Lung (tissue), 12 donors: ENCODE data around the gene GCNT2. TPM values are rescaled to one million over a fixed set of nuclear protein-coding genes. Genes with fewer than 3 reads are reported as not detected.
A peak's percentile ranks its signal among the peaks of the same experiment; 100 is the strongest.
"Not testable (repeated sequence)": the region's sequence is repeated elsewhere in the genome, so short reads cannot be mapped to it uniquely, and the experiment has no call there.

Experiments
- ATAC-seq: fragments of 200-7000 bp; cut with Tn5 transposase; one replicate; pipeline ENCODE4 v1.9.1; 2020; ENCODE audit warnings: moderate number of reproducible peaks; ENCODE audit not compliant: insufficient read depth, low FRiP score
- DNase-seq, 3 donors: peaks; one replicate each; pipeline ENCODE4 v3.0.0-alpha.2; 2013 to 2017
- H3K27ac ChIP-seq, 2 donors: one replicate each; pipeline ENCODE4 v1.5.1; 2013; ENCODE audit warnings: mild to moderate bottlenecking in 2 of 2, moderate library complexity in 2 of 2, control low read depth in 1 of 2, inconsistent platforms in 1 of 2, low read depth in 1 of 2, low read length in 1 of 2
- H3K27me3 ChIP-seq, 3 donors: one replicate each; pipeline ENCODE4 v1.5.1; 2013; ENCODE audit warnings: low read length in 2 of 3; ENCODE audit not compliant: control insufficient read depth in 3 of 3, insufficient read depth in 3 of 3
- H3K36me3 ChIP-seq, 4 donors: one replicate each; pipeline ENCODE4 v1.5.1; 2013; ENCODE audit warnings: low read length in 4 of 4, mild to moderate bottlenecking in 1 of 4, moderate library complexity in 1 of 4; ENCODE audit not compliant: control insufficient read depth in 4 of 4, insufficient read depth in 4 of 4
- H3K4me1 ChIP-seq, 5 donors: one replicate each; pipeline ENCODE4 v1.5.1; 2013; ENCODE audit warnings: low read length in 5 of 5, mild to moderate bottlenecking in 2 of 5, moderate library complexity in 1 of 5; ENCODE audit not compliant: control insufficient read depth in 5 of 5, insufficient read depth in 5 of 5
- H3K4me3 ChIP-seq: one replicate; pipeline ENCODE4 v1.5.1; 2013; ENCODE audit warnings: mild to moderate bottlenecking, control low read depth, moderate library complexity
- H3K9ac ChIP-seq, 2 donors: one replicate each; pipeline ENCODE4 v1.5.1; 2013; ENCODE audit warnings: low read length in 2 of 2, control low read depth in 1 of 2; ENCODE audit not compliant: insufficient read depth in 1 of 2
- H3K9me3 ChIP-seq, 4 donors: one replicate each; pipeline ENCODE4 v1.5.1; 2013; ENCODE audit warnings: low read length in 3 of 4, mild to moderate bottlenecking in 1 of 4, moderate library complexity in 1 of 4; ENCODE audit not compliant: control insufficient read depth in 4 of 4, insufficient read depth in 3 of 4
- WGBS, 2 donors: extraction: QIAGEN DNeasy Blood & Tissue Kit; methylation state at CpG; one replicate each; pipeline ENCODE4 v1.1.7; 2013; 5-methylcytosine and 5-hydroxymethylcytosine counted together
- polyA plus RNA-seq, 2 donors: library from polyadenylated mRNA; stranded (reverse); fragments of 200-250 nt; gene quantifications; one replicate each; pipeline ENCODE4 v1.2.1, GENCODE V29; 2013
- total RNA-seq, 2 donors: library from RNA; depleted of rRNA in 1 of 2; stranded (reverse); fragments of >200 nt in 1 of 2; gene quantifications; one replicate each; pipeline ENCODE4 v1.2.1, GENCODE V29; 2014 to 2021
- TF ChIP-seq, protein P1 (sequence below): IDR thresholded peaks from 2 replicates; pipeline ENCODE4 v1.5.1; 2012; ENCODE audit warnings: mild to moderate bottlenecking; ENCODE audit errors: control extremely low read depth, extremely low read depth
- donor health status: control.
- donor health status: control.
- donor health status: Bipolar disorder and iron deficiency.
- donor health status: healthy.
- donor health status: DM: yes; HTN: yes; CAD: no.

GCNT2 gene
- total and polyA plus RNA-seq, 4 donors, result 7.8 to 57.4 (median 15.7) TPM

DNA sequence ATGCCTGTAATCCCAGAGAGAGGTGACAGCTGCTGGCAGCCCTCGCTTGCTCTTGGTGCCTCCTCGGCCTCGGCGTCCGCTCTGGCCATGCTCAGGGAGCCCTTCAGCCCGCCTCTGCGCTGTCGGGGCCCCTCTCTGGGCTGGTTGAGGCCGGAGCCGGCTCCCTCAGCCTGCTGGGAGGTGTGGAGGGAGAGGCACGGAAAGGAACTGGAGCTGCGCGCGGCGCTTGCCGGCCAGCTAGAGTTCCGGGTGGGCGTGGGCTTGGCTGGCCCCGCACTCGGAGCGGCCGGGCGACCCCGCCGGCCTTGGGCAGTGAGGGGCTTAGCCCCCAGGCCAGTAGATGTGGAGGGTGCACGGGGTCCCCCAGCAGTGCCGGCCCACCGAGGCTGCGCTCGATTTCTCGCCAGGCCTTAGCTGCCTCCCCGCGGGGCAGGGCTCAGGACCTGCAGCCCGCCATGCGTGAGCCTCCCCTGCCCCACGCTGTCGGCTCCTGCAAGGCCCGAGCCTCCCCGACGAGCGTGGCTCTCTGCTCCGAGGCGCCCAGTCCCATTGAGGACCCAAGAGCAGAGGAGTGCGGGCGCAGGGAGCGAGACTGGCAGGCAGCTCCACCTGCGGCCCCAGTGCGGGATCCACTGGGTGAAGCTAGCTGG, 138.7 kb downstream of the GCNT2 start:
- TF ChIP-seq, protein P1, sequence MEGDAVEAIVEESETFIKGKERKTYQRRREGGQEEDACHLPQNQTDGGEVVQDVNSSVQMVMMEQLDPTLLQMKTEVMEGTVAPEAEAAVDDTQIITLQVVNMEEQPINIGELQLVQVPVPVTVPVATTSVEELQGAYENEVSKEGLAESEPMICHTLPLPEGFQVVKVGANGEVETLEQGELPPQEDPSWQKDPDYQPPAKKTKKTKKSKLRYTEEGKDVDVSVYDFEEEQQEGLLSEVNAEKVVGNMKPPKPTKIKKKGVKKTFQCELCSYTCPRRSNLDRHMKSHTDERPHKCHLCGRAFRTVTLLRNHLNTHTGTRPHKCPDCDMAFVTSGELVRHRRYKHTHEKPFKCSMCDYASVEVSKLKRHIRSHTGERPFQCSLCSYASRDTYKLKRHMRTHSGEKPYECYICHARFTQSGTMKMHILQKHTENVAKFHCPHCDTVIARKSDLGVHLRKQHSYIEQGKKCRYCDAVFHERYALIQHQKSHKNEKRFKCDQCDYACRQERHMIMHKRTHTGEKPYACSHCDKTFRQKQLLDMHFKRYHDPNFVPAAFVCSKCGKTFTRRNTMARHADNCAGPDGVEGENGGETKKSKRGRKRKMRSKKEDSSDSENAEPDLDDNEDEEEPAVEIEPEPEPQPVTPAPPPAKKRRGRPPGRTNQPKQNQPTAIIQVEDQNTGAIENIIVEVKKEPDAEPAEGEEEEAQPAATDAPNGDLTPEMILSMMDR, result no peak
- DNase-seq (peak; percentile 6 to 34 (median 14)), ATAC-seq (no peak)
- Histone ChIP-seq H3K9ac (no peak overlapping the region), H3K4me3 (peak overlapping the region; percentile 25), H3K4me1 (no peaks in the 10 kb centered on the region), H3K9me3 (no peaks in the 10 kb centered on the region), H3K36me3 (no peaks in the 10 kb centered on the region), H3K27me3 (no peaks in the 10 kb centered on the region), H3K27ac (no peak overlapping the region)
- WGBS, 2 donors, result 76 to 89% methylated on average over 38 to 48 of the region's 48 CpGs

DNA sequence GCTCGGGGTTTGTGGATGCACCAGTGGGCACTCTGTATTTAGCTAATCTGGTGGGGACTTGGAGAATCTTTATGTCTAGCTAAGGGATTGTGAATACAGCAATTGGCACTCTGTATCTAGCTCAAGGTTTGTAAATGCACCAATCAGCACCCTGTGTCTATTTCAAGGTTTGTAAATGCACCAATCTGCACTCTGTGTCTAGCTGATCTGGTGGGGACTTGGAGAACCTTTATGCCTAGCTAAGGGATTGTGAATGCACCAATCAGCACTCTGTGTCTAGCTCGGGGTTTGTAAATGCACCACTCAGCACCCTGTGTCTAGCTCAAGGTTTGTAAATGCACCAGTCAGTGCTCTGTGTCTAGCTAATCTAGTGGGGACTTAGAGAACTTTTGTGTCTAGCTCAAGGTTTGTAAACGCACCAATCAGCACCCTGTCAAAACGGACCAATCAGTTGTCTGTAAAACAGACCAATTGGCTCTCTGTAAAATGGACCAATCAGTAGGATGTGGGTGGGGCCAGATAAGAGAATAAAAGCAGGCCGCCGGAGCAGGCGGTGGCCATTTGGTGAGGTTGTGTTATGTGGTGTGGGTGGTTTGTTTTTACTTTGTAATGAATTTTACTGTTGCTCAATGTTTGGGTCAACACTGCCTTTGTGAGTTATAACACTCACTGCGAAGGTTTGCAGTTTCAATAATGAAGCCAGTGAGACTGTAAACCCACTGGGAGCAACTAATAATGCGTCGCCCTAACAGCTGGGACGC, 139.5 kb downstream of the GCNT2 start:
- H3K27me3 ChIP-seq, H3K9me3 ChIP-seq, H3K4me1 ChIP-seq, H3K4me3 ChIP-seq, ATAC-seq, DNase-seq, H3K9ac ChIP-seq, H3K36me3 ChIP-seq, H3K27ac ChIP-seq: not testable (repeated sequence)
- 95 to 97% methylated on average over 11 of the region's 11 CpGs for WGBS, 2 donors

DNA sequence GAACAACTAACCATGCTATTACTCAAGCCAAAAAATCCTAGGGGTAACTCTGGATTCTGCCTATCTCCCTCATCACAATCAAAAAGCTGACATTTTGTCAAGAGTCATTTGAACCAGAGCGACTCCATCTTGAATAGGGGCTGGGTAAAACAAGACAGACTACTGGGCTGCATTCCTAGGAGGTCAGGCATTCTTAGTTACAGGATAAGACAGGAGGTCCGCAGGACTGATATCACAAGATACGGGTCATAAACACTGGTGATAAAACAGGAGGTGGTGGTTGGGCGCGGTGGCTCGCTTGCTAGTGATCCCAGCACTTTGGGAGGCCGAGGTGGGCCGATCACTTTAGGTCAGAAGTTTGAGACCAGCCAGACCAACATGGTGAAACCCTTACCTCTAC, 141.1 kb downstream of the GCNT2 start:
- Histone ChIP-seq H3K27me3 (no peaks in the 10 kb centered on the region), H3K9ac (no peak overlapping the region), H3K27ac (no peak overlapping the region), H3K9me3 (no peaks in the 10 kb centered on the region), H3K36me3 (no peaks in the 10 kb centered on the region), H3K4me1 (no peaks in the 10 kb centered on the region), H3K4me3 (no peak overlapping the region)
- no peak for DNase-seq
- TF ChIP-seq, protein P1, result no peak
- ATAC-seq, result no peak
- 95 to 100% methylated on average over 8 of the region's 8 CpGs for WGBS, 2 donors

DNA sequence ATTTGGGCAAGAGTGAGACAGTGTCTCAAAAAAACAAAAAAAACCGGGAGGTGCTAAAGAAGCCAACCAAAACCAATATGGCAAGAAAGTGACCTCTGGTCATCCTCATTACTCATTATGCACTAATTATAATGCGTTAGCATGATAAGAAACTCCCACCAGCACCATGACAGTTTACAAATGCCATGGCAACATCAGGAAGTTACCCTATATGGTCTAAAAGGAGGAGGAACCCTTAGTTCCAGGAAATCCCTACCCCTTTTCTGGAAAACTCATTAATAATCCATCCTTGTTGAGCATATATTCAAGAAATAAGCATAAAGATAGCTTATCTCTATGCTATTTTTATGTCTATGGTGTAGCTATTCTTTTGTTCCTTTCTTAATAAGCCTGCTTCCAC, 141.6 kb downstream of the GCNT2 start:
- WGBS, 2 donors, result 85 to 92% methylated on average over 2 of the region's 2 CpGs
- H3K36me3 ChIP-seq, result no peaks in the 10 kb centered on the region
- H3K27ac ChIP-seq, result no peak overlapping the region
- H3K4me3 ChIP-seq, result no peak overlapping the region
- H3K9me3 ChIP-seq, result no peaks in the 10 kb centered on the region
- ATAC-seq (no peak), DNase-seq (no peak)
- no peaks in the 10 kb centered on the region for H3K4me1 ChIP-seq
- TF ChIP-seq, protein P1, result no peak
- no peak overlapping the region for H3K9ac ChIP-seq
- no peaks in the 10 kb centered on the region for H3K27me3 ChIP-seq

DNA sequence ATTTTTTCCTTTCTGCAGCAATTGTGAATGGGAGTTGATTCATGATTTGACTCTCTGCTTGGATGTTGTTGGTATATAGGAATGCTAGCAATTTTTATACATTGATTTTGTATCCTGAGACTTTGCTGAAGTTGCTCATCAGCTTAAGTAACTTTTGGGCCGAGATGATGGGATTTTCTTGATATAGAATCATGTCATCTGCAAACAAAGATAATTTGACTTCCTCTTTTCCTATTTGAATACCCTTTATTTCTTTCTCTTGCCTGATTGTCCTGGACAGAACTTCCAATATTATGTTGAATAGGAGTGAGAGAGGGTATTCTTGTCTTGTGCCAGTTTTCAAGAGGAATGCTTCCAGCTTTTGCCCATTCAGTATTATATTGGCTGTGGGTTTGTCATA, 144.4 kb downstream of the GCNT2 start:
- not testable (repeated sequence) for ATAC-seq, DNase-seq, H3K4me3 ChIP-seq, H3K36me3 ChIP-seq, H3K27ac ChIP-seq, H3K4me1 ChIP-seq, H3K9me3 ChIP-seq, H3K9ac ChIP-seq, H3K27me3 ChIP-seq
- 23 to 49% methylated on average over 1 of the region's 1 CpG for WGBS, 2 donors
